Subcutaneous abdominal adipose tissue (tissue), 5 donors: ENCODE results near the gene AZIN2.

Experiments used
- H3K27ac ChIP-seq: one replicate; pipeline ENCODE4 v1.7.0; 2013; ENCODE audit warnings: low read depth, mild to moderate bottlenecking, inconsistent platforms, low read length, moderate library complexity
- H3K27me3 ChIP-seq, 5 donors: one replicate each; pipeline ENCODE4 v1.7.0; 2013; ENCODE audit warnings: low read length in 5 of 5, inconsistent platforms in 1 of 5; ENCODE audit not compliant: control insufficient read depth in 5 of 5, insufficient read depth in 4 of 5
- H3K36me3 ChIP-seq, 5 donors: one replicate each; pipeline ENCODE4 v1.7.0; 2013; ENCODE audit warnings: low read length in 5 of 5; ENCODE audit not compliant: control insufficient read depth in 5 of 5, insufficient read depth in 5 of 5
- H3K4me1 ChIP-seq, 5 donors: one replicate each; pipeline ENCODE4 v1.7.0; 2013; ENCODE audit warnings: low read length in 5 of 5, mild to moderate bottlenecking in 3 of 5, moderate library complexity in 1 of 5; ENCODE audit not compliant: control insufficient read depth in 5 of 5, insufficient read depth in 5 of 5
- H3K4me3 ChIP-seq, 5 donors: one replicate each; pipeline ENCODE4 v1.7.0; 2013; ENCODE audit warnings: low read length in 5 of 5, low read depth in 1 of 5
- H3K9ac ChIP-seq, 5 donors: one replicate each; pipeline ENCODE4 v1.7.0; 2013; ENCODE audit warnings: low read length in 5 of 5, mild to moderate bottlenecking in 4 of 5, moderate library complexity in 3 of 5
- H3K9me3 ChIP-seq, 5 donors: one replicate each; pipeline ENCODE4 v1.7.0; 2013; ENCODE audit warnings: low read length in 5 of 5; ENCODE audit not compliant: control insufficient read depth in 5 of 5
- donor health status: healthy.
- donor health status: healthy.
- donor health status: healthy.
- donor health status: healthy.
- donor health status: healthy.

Gene AZIN2

GRCh38 chr1:33167650-33168447 lies 86.9 kb downstream of the AZIN2 start:
- no peak overlapping the region for H3K4me3 ChIP-seq
- no peak overlapping the region for H3K9ac ChIP-seq
- H3K9me3 ChIP-seq, result no peaks in the 10 kb centered on the region
- H3K36me3 ChIP-seq, result peaks cover 0 to 15% (median 0%) of the 10 kb centered on the region in 5 donors
- no peak overlapping the region for H3K27ac ChIP-seq
- H3K27me3 ChIP-seq, result no peaks in the 10 kb centered on the region
- peaks cover 0 to 13% (median 3%) of the 10 kb centered on the region in 5 donors for H3K4me1 ChIP-seq

GRCh38 chr1:33168556-33169289 lies 87.8 kb downstream of the AZIN2 start:
- Histone ChIP-seq H3K4me1 (peaks cover 0 to 13% (median 3%) of the 10 kb centered on the region in 5 donors), H3K27me3 (no peaks in the 10 kb centered on the region), H3K9me3 (no peaks in the 10 kb centered on the region), H3K27ac (no peak overlapping the region), H3K4me3 (no peak overlapping the region), H3K36me3 (peaks cover 0 to 17% (median 0%) of the 10 kb centered on the region in 5 donors), H3K9ac (no peak overlapping the region)

- Histone ChIP-seq H3K9ac (no peak overlapping the region), H3K4me3 (no peak overlapping the region), H3K36me3 (peaks cover 0 to 13% (median 0%) of the 10 kb centered on the region in 5 donors), H3K27ac (no peak overlapping the region), H3K9me3 (no peaks in the 10 kb centered on the region), H3K4me1 (peaks cover 0 to 13% (median 3%) of the 10 kb centered on the region in 5 donors), H3K27me3 (no peaks in the 10 kb centered on the region)
Measured at GRCh38 chr1:33169290-33170055, 88.5 kb downstream of the AZIN2 start.
